Natural killer cell treated with Interleukin-12 subunit alpha and Interleukin-12 subunit beta and Interleukin-15 and Interleukin-18, amount 100 ng/mL, for 72 hours (primary cell): ENCODE measurements around the gene ADAMTS2. TPM values are rescaled to one million over a fixed set of nuclear protein-coding genes. Genes with fewer than 3 reads are reported as not detected.

ENCODE experiments used
- ATAC-seq, 2 donors: fragments of 150-1000 bp; cut with Tn5 transposase in 1 of 2; sonication (Bioruptor Pico), chemical (Tn5 transposase) in 1 of 2; 2 replicates each; pipeline ENCODE4 v1.10.0; 2021
- DNase-seq: peaks from one replicate; pipeline ENCODE4 v3.0.0; 2022; ENCODE audit warnings: low spot score
- H3K27ac Mint-ChIP-seq, 2 donors: 1 replicate in 1 of 2; 2 replicates in 1 of 2; pipeline ENCODE4 v1.8.0; 2022; ENCODE audit warnings: mixed read lengths in 2 of 2, mild to moderate bottlenecking in 1 of 2, moderate library complexity in 1 of 2
- H3K27me3 Mint-ChIP-seq, 2 donors: 1 replicate in 1 of 2; 2 replicates in 1 of 2; pipeline ENCODE4 v1.8.0; 2022; ENCODE audit warnings: mixed read lengths in 2 of 2
- H3K36me3 Mint-ChIP-seq: one replicate; pipeline ENCODE4 v1.8.0; 2022; ENCODE audit warnings: mixed read lengths
- H3K4me1 Mint-ChIP-seq, 2 donors: 1 replicate in 1 of 2; 2 replicates in 1 of 2; pipeline ENCODE4 v1.8.0; 2022; ENCODE audit warnings: low read depth in 2 of 2, mixed read lengths in 2 of 2, mild to moderate bottlenecking in 1 of 2
- H3K4me3 Mint-ChIP-seq: one replicate; pipeline ENCODE4 v1.8.0; 2022; ENCODE audit warnings: mixed read lengths
- H3K9me3 Mint-ChIP-seq: 2 replicates; pipeline ENCODE4 v1.8.0; 2022; ENCODE audit warnings: mixed read lengths
- total RNA-seq, 2 donors: library from RNA; stranded (reverse); gene quantifications; one replicate each; pipeline ENCODE4 v1.2.3, GENCODE V29; 2022

Gene ADAMTS2
- total RNA-seq, 2 donors from 2014 or later, result not detected

- Mint-ChIP-seq H3K36me3 (no peaks in the 10 kb centered on the region), H3K4me1 (no peaks in the 10 kb centered on the region), H3K27me3 (peaks cover 5 to 6% of the 10 kb centered on the region in 2 donors)
Observed at GRCh38 chr5:179311091-179311470, 34.2 kb downstream of the ADAMTS2 start.

DNA sequence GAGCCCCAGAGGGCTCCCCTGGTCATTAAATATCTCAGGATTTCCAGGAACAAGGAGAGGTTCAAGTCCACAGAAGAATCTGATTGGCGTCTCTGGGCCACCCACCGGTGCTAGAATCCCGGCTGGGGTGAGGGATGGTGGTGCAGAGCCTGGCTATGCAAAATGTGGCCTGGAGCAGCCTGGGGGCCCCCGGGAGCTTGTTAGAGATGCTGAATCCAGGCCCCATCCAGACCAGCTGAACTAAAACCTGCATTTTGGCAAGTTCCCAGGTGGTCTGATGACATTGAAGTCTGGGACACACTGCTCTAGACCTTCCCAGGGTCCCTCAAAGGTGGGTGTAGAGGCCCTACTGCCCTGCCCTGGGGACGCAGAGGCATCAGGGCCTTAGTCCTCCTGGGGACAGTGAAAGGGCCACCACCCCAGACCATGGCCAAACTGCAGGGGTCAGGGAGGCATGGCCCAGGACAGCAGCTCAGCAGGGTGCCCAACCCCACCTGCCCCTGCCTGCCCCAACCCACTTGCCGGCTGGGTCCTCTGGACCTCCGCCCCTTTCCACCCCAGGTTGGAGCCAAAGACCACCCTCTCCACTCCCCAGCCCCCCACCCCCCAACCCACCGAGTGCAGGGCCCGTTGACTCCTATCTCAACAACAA lies 34.7 kb downstream of the ADAMTS2 start:
- ATAC-seq, result no peak
- Mint-ChIP-seq H3K9me3 (no peaks in the 10 kb centered on the region), H3K4me1 (no peaks in the 10 kb centered on the region), H3K27me3 (peaks cover under 1 to 2% of the 10 kb centered on the region in 2 donors), H3K27ac (no peak overlapping the region), H3K4me3 (no peak overlapping the region), H3K36me3 (no peaks in the 10 kb centered on the region)
- peak; percentile 37 for DNase-seq

More at GRCh38 chr5:179311091-179311470, 34.2 kb downstream of the ADAMTS2 start:
- no peaks in the 10 kb centered on the region for H3K9me3 Mint-ChIP-seq
- ATAC-seq (no peak), DNase-seq (peak; percentile 54)
- H3K27ac Mint-ChIP-seq, result no peak overlapping the region
- H3K4me3 Mint-ChIP-seq, result no peak overlapping the region

DNA sequence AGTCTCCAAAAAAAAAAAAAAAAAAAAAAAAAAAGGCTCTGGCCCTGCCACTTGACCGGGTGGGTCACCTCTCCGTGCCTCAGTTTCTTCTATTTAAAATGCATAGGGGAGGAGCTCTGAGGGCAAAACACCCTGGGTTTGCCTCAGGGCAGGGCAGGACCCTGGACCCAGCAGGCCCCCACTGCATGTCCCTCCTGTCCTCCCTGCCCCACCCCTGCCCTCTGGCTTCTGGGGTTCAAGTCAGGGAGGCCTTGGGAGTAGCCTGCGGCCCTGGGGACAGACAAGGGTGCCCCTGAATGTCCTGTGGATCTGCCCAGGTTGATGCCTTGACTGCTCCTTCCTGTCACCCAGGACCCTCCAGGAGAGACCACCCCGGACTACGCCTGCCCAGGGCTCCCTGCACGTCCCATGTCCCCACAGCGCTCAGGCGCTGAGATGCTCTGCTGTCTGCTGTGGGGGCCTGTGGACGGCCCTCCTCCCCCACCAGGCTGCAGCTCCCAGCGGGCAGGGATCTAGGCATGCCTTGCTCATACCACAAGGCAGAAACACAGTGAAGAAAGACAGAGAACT lies 35.4 kb downstream of the ADAMTS2 start:
- Mint-ChIP-seq H3K4me1 (no peaks in the 10 kb centered on the region), H3K36me3 (peaks cover 4% of the 10 kb centered on the region), H3K9me3 (no peaks in the 10 kb centered on the region), H3K4me3 (no peak overlapping the region), H3K27me3 (peaks cover 0 to 2% of the 10 kb centered on the region in 2 donors), H3K27ac (no peak overlapping the region)
- peak; percentile 40 for DNase-seq
- ATAC-seq, result peak in 1 of 2 donors; percentile 7

- Mint-ChIP-seq H3K27me3 (peaks cover 0 to 2% of the 10 kb centered on the region in 2 donors), H3K27ac (no peak overlapping the region), H3K9me3 (peaks cover 1% of the 10 kb centered on the region), H3K36me3 (peaks cover 9% of the 10 kb centered on the region), H3K4me1 (no peaks in the 10 kb centered on the region), H3K4me3 (no peak overlapping the region)
- ATAC-seq (no peak), DNase-seq (no peak)
Observed at GRCh38 chr5:179309383-179309670, 35.9 kb downstream of the ADAMTS2 start.

DNA sequence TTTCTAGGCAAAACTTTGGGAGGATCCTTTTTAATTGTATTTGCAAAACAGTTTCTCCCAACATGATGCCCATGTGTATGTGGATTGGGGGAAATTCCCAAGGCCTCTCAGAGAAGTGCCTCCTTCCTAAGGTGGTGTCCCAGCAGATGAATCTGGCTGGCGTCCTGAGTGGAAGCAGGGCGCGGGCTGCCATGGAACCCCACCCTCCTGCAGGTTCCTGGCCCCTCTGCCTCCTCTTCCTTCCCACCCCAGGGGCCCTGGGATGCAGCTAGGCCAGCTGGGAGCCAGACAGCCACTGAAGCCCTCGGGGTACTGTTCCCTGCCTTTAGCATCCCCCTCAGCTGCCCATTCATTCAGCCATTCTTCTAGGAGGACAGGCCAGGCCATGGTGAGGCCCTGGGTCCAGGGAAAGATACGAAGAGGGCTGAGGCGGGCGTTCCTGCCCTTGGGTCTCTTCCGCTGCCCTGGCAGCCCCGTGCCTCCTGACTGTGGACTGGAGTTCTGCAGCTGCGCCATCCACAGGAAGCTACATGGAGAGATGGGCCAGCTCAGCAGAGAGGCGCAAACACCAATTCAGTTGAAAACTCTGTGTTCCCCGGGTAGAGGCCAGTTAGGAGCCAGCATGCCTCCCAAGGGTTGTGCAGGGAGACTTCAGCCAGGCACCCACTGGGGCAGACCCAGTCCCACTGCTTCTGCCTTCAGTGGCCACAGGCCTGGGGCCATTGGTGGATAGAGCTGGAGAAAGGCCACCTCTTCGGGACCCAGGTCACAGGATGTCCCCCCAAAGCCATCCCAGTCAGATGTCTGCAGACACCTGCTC lies 36.5 kb downstream of the ADAMTS2 start:
- H3K27me3 Mint-ChIP-seq, result peaks cover 0 to 2% of the 10 kb centered on the region in 2 donors
- H3K4me3 Mint-ChIP-seq, result no peak overlapping the region
- no peak overlapping the region for H3K27ac Mint-ChIP-seq
- H3K4me1 Mint-ChIP-seq, result no peaks in the 10 kb centered on the region
- no peak for ATAC-seq
- H3K9me3 Mint-ChIP-seq, result peaks cover 4% of the 10 kb centered on the region
- peaks cover 12% of the 10 kb centered on the region for H3K36me3 Mint-ChIP-seq
- DNase-seq, result no peak

- Mint-ChIP-seq H3K27me3 (peaks cover 0 to 2% of the 10 kb centered on the region in 2 donors), H3K9me3 (peaks cover 4% of the 10 kb centered on the region), H3K36me3 (peaks cover 12% of the 10 kb centered on the region), H3K27ac (no peak overlapping the region), H3K4me3 (no peak overlapping the region), H3K4me1 (no peaks in the 10 kb centered on the region)
- no peak for ATAC-seq
- DNase-seq, result peak; percentile 45
Observed at GRCh38 chr5:179307931-179308471, 37.3 kb downstream of the ADAMTS2 start.

DNA sequence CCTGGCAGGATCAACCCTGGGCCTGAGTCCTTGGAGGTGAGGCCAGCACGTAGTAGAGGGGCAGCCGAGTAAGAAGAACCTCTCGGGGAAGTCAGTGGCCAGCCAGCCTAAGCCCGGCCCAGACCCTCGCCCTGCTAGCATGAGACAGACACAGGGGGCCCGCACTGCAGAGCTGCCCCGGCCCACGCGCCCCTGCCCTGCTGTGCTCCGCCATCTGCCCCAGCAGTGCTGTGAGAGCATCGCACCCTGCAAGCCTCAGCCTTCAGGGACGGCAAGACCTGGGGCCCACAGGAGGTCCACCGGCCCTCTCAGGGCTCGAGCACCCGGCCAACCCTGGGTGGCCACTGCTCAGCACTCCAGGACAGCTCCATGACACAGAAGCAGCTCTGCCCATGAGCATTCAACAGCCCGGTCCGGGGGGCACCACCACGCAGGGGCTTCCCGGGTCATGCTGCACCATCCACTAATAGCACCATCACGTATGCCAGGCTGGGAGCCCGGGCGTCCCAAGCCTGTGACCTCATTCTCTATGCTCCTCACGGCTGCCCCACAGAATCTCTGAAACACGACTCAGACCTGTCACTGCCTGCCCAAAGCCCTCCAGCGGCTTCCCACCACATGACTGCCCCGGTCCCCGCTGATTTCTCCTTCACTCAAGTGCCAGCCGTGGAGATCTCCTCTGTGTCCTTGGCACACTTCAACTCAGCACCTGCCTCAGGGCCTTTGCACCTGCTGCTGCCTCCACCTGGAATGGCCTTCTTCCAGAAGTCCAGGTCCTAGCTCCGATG lies 38.1 kb downstream of the ADAMTS2 start:
- peaks cover 4% of the 10 kb centered on the region for H3K9me3 Mint-ChIP-seq
- peak; percentile 55 for DNase-seq
- H3K4me1 Mint-ChIP-seq, result no peaks in the 10 kb centered on the region
- H3K36me3 Mint-ChIP-seq, result peaks cover 12% of the 10 kb centered on the region
- ATAC-seq, result peak; percentile 43 to 48
- no peak overlapping the region for H3K4me3 Mint-ChIP-seq
- peaks cover 0 to 6% of the 10 kb centered on the region in 2 donors for H3K27me3 Mint-ChIP-seq
- H3K27ac Mint-ChIP-seq, result no peak overlapping the region

DNA sequence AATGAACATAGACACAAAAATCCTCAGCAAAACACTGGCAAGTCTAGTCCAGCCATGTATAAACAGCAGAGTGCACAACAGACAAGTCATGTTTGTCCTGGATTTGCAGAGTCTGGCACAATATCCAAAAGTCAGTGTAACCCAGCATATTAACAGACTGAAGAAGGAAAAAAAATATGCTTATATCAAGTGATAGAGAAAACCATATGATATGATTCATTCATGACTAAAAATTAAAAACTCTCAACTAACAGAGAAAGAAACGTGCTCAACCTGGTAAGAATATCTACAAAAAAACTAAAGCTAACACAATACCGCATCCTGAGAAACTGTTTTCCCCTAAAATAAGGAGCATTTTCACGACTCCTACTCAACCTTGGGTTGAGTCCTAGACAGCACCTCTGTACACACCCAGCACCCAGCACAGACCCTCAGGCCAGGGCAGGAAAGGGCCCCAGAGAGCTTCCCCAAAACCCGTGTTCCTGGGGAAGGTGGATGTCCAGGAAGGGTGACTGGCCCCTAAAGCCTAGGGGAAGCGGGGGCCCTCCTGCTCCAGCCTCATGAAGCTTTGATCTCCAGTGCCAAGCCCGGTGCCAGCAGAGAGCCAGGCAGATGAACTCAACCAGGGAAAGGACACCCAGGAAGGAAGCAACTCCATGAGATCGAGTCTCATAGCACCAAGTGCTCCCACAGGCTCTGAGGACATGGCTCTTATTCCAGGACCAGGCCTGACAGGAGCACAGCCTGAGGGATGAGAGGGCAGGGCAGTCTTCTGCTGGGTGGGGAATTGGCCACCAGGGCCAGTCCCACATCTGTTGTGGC lies 38.9 kb downstream of the ADAMTS2 start:
- H3K36me3 Mint-ChIP-seq, result peaks cover 12% of the 10 kb centered on the region
- no peak for ATAC-seq
- no peak overlapping the region for H3K4me3 Mint-ChIP-seq
- DNase-seq, result peak; percentile 29
- peaks cover 0 to 6% of the 10 kb centered on the region in 2 donors for H3K27me3 Mint-ChIP-seq
- H3K9me3 Mint-ChIP-seq, result peaks cover 4% of the 10 kb centered on the region
- H3K4me1 Mint-ChIP-seq, result no peaks in the 10 kb centered on the region
- no peak overlapping the region for H3K27ac Mint-ChIP-seq

DNA sequence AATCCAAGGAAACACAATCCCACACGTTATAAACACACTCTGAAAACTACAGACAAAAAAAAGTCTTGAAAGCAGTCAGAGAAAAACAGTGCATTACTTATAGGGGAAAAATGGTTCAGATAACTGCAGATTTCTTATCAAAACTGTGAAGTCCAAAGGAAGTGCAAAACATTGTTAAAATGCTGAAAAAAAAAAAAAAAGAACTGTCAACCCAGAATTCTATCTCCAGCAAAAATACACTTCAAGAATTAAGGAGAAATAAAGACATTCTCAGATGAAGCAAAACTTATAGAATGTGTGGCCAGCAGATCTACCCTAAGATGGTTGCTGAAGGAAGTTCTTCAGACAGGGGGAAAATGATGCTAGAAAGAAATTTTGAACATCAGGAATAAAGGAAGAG lies 40.4 kb downstream of the ADAMTS2 start:
- H3K27ac Mint-ChIP-seq, result no peak overlapping the region
- ATAC-seq (no peak), DNase-seq (no peak)
- H3K4me1 Mint-ChIP-seq, result no peaks in the 10 kb centered on the region
- H3K36me3 Mint-ChIP-seq, result peaks cover 12% of the 10 kb centered on the region
- H3K9me3 Mint-ChIP-seq, result peaks cover 4% of the 10 kb centered on the region
- no peak overlapping the region for H3K4me3 Mint-ChIP-seq
- peaks cover 0 to 6% of the 10 kb centered on the region in 2 donors for H3K27me3 Mint-ChIP-seq

DNA sequence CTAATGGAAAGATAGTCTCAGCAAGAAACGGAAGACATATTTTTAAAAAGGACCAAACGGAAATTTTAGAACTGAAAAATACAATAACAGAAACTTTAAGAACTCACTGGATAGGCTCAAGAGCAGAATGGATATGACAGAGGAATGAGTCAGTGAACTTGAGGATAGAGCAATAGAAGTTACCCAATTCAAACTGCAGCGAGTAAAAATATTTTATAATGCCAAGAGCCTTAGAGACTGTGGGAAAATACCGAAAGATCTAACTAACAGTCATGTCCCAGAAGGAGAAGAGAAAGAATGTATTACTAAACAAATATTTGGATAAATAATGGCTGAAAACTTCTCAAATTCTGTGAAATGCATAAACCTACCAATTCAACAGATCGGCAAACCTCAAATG lies 40.8 kb downstream of the ADAMTS2 start:
- H3K9me3 Mint-ChIP-seq, result peaks cover 4% of the 10 kb centered on the region
- no peak for ATAC-seq
- H3K4me3 Mint-ChIP-seq, result no peak overlapping the region
- H3K4me1 Mint-ChIP-seq, result no peaks in the 10 kb centered on the region
- no peak for DNase-seq
- H3K27ac Mint-ChIP-seq, result no peak overlapping the region
- peaks cover 12% of the 10 kb centered on the region for H3K36me3 Mint-ChIP-seq
- peaks cover 0 to 6% of the 10 kb centered on the region in 2 donors for H3K27me3 Mint-ChIP-seq

DNA sequence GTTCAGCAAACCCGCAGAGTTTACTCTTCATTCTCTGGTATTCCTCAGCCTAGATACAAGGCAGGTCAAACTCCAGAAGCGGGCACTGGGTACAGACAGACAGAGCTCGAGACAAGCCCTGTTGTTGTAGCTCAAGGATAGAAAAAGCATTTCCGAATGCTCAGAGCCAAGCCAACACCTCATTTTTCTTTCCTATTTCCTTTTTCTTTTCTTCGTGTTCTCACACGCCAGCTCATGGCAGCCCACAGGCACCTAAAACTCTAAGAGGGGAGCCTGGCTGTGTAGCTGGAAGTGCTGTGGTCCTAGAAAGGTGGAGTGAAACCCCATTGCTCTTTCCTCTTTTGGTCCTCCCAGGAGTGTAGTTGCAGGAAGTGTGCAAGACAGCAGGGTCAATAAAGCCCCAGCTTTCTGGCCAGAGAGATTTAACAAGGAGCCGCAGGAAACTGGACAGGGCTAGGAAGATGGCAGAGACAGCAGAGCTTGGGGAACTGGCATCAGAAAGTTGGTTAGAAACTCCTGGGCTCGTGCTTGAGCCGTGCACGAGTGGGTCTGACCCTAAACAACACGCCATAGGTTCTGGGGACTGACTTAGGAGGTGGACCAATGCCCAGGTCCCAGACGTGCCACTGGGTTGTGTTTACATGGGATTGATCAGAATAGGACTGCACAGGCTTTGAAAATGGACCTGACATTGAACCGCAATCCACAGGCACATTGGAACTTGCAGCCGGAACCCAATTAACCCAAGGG lies 41.6 kb downstream of the ADAMTS2 start:
- no peak for DNase-seq
- Mint-ChIP-seq H3K36me3 (peaks cover 12% of the 10 kb centered on the region), H3K27ac (no peak overlapping the region), H3K4me1 (no peaks in the 10 kb centered on the region), H3K4me3 (no peak overlapping the region), H3K9me3 (peaks cover 4% of the 10 kb centered on the region), H3K27me3 (peaks cover 0 to 6% of the 10 kb centered on the region in 2 donors)
- no peak for ATAC-seq

GRCh38 chr5:179302499-179303185 lies 42.6 kb downstream of the ADAMTS2 start:
- Mint-ChIP-seq H3K27me3 (peaks cover 0 to 4% of the 10 kb centered on the region in 2 donors), H3K27ac (no peak overlapping the region), H3K4me3 (no peak overlapping the region), H3K9me3 (peaks cover 4% of the 10 kb centered on the region), H3K36me3 (peaks cover 12% of the 10 kb centered on the region), H3K4me1 (no peaks in the 10 kb centered on the region)
- DNase-seq (peak; percentile 49), ATAC-seq (peak in 1 of 2 donors; percentile 29)
